ENCODE measurements around the gene NOC2L.

The NOC2L gene

GRCh38 chr1:908661-909060 lies 50.4 kb downstream of the NOC2L start:
- Histone ChIP-seq H3K36me3 (replicated peaks) (no peaks in the 10 kb centered on the region), H3K27ac (no peak overlapping the region), H3K27me3 (replicated peaks) (peaks cover 7% of the 10 kb centered on the region), H3K4me3 (ENCODE audit: low read depth, low read length) (no peak overlapping the region)
- DNase-seq = no peak
- no peak for TF ChIP-seq CTCF (IDR thresholded peaks at IDR 0.05; ENCODE audit: low read depth, low read length, missing control alignments)
- in situ Hi-C loops (cut with HindIII; ENCODE audit: low pct_ligation_motif_present, low sequenced_read_pairs) = no loop called here

- DNase-seq = no peak
- peaks cover 5% of the 10 kb centered on the region for H3K27me3 ChIP-seq (replicated peaks)
- no peaks in the 10 kb centered on the region for H3K36me3 ChIP-seq (replicated peaks)
- no peak for TF ChIP-seq CTCF (IDR thresholded peaks at IDR 0.05; ENCODE audit: low read depth, low read length, missing control alignments)
- in situ Hi-C loops (cut with HindIII; ENCODE audit: low pct_ligation_motif_present, low sequenced_read_pairs) = no loop called here
- H3K4me3 ChIP-seq (ENCODE audit: low read depth, low read length) = no peak overlapping the region
- no peak overlapping the region for H3K27ac ChIP-seq
Observed at GRCh38 chr1:907611-908451, 51.2 kb downstream of the NOC2L start.

- peaks cover 5% of the 10 kb centered on the region for H3K27me3 ChIP-seq (replicated peaks)
- no peaks in the 10 kb centered on the region for H3K36me3 ChIP-seq (replicated peaks)
- DNase-seq = peak; percentile 34
- no peak overlapping the region for H3K27ac ChIP-seq
- no peak for TF ChIP-seq CTCF (IDR thresholded peaks at IDR 0.05; ENCODE audit: low read depth, low read length, missing control alignments)
- no peak overlapping the region for H3K4me3 ChIP-seq (ENCODE audit: low read depth, low read length)
- in situ Hi-C loops (cut with HindIII; ENCODE audit: low pct_ligation_motif_present, low sequenced_read_pairs) = no loop called here
Observed at GRCh38 chr1:906600-907420, 52.2 kb downstream of the NOC2L start.

GRCh38 chr1:905811-906599 lies 53.1 kb downstream of the NOC2L start:
- Histone ChIP-seq H3K36me3 (replicated peaks) (no peaks in the 10 kb centered on the region), H3K27me3 (replicated peaks) (peaks cover 5% of the 10 kb centered on the region), H3K4me3 (ENCODE audit: low read depth, low read length) (no peak overlapping the region), H3K27ac (no peak overlapping the region)
- in situ Hi-C loops (cut with HindIII; ENCODE audit: low pct_ligation_motif_present, low sequenced_read_pairs) = no loop called here
- TF ChIP-seq CTCF (IDR thresholded peaks at IDR 0.05; ENCODE audit: low read depth, low read length, missing control alignments) = no peak
- no peak for DNase-seq

GRCh38 chr1:905071-905749 lies 53.8 kb downstream of the NOC2L start:
- H3K27ac ChIP-seq = no peak overlapping the region

More at GRCh38 chr1:905071-905749, 53.8 kb downstream of the NOC2L start:
- no peak for DNase-seq
- Histone ChIP-seq H3K4me3 (ENCODE audit: low read depth, low read length) (peak overlapping the region; percentile 47), H3K36me3 (replicated peaks) (no peaks in the 10 kb centered on the region), H3K27me3 (replicated peaks) (peaks cover 2% of the 10 kb centered on the region)
- TF ChIP-seq CTCF (IDR thresholded peaks at IDR 0.05; ENCODE audit: low read depth, low read length, missing control alignments) = no peak
- in situ Hi-C loops (cut with HindIII; ENCODE audit: low pct_ligation_motif_present, low sequenced_read_pairs) = no loop called here

Data from brain microvascular endothelial cell (primary cell).